AG04450 (cell line): ENCODE measurements around the gene SLC27A5. TPM values are rescaled to one million over a fixed set of nuclear protein-coding genes. Genes with fewer than 3 reads are reported as not detected.

Source experiments
- CTCF ChIA-PET: fragments of 300-600, 350-600 bp; formaldehyde crosslinking; extraction: SDS; loops from one replicate; lab custom pipeline; 2022; ENCODE audit warnings: antibody characterized with exemption, inconsistent platforms; lab: Charles Lee
- POLR2A ChIA-PET: fragments of 350-600 bp; formaldehyde crosslinking; extraction: SDS; loops from one replicate; lab custom pipeline; 2021; ENCODE audit warnings: antibody characterized with exemption, inconsistent platforms; lab: Yijun Ruan, JAX
- DNase-seq: peaks from one replicate; pipeline ENCODE4 v3.0.0-alpha.2; 2011; ENCODE audit warnings: low read depth, low spot score
- H3K27ac ChIP-seq: one replicate; pipeline ENCODE4 v1.5.1; 2012; ENCODE audit warnings: low read depth, low read length, control low read depth
- H3K27me3 ChIP-seq: one replicate; pipeline ENCODE4 v1.6.0; 2012; ENCODE audit warnings: low read length; ENCODE audit not compliant: control insufficient read depth, insufficient read depth
- H3K4me3 ChIP-seq: 2 replicates; pipeline ENCODE4 v1.5.1; 2011; ENCODE audit warnings: mild to moderate bottlenecking, low read depth, low read length, control low read depth
- H3K9me3 ChIP-seq: 2 replicates; pipeline ENCODE4 v1.5.1; 2012; ENCODE audit warnings: low read length; ENCODE audit not compliant: control insufficient read depth, insufficient read depth
- CTCF ChIP-seq: IDR thresholded peaks from 2 replicates; pipeline ENCODE4 v1.5.1; 2011; ENCODE audit warnings: low read depth, low read length, control low read depth, inconsistent platforms
- polyA plus RNA-seq: library from polyadenylated mRNA; depleted of rRNA; stranded (reverse); fragments of >200 nt; gene quantifications from 2 replicates; pipeline ENCODE4 v1.2.3, GENCODE V29; 2011

The SLC27A5 gene
- polyA plus RNA-seq, 1 experiment: 7.4 TPM

GRCh38 chr19:58499021-58499927 lies 12.5 kb downstream of the SLC27A5 start:
- Histone ChIP-seq H3K27me3 (no peaks in the 10 kb centered on the region), H3K27ac (peak overlapping the region; percentile 70), H3K9me3 (peaks cover 9% of the 10 kb centered on the region), H3K4me3 (peak overlapping the region; percentile 70)
- CTCF ChIA-PET: interaction anchor here (0.5 to 2.0 kb wide), 3 partner anchors 15 to 24 kb away, joined by 3 to 14 read pairs (median 5); partner anchors contain the start of gene ZBTB45
- peak; percentile 50; the same call in 1 of the 2 replicates for TF ChIP-seq CTCF
- peak; percentile 96 for DNase-seq
- POLR2A ChIA-PET: interaction anchor here (0.6 to 1.5 kb wide), 4 partner anchors 20 to 33 kb away, joined by 3 to 6 read pairs (median 4); partner anchors contain the start of genes ZBTB45 and ZNF446

- no peak for DNase-seq
- H3K27me3 ChIP-seq: no peaks in the 10 kb centered on the region
- H3K9me3 ChIP-seq: peaks cover 9% of the 10 kb centered on the region
- H3K27ac ChIP-seq: no peak overlapping the region
- POLR2A ChIA-PET: no interaction called here
- CTCF ChIA-PET: interaction anchor here (2.0 kb wide), 1 partner anchor 21 kb away, joined by 14 read pairs; the partner anchor contains the start of gene ZBTB45
- TF ChIP-seq CTCF: no peak
- peak overlapping the region; percentile 62 for H3K4me3 ChIP-seq
Observed at GRCh38 chr19:58498316-58499020, 13.3 kb downstream of the SLC27A5 start.

- no peak overlapping the region for H3K4me3 ChIP-seq
- no peak overlapping the region for H3K27ac ChIP-seq
- H3K27me3 ChIP-seq: no peaks in the 10 kb centered on the region
- TF ChIP-seq CTCF: no peak
- ChIA-PET POLR2A (no interaction called here), CTCF (no interaction called here)
- peaks cover 9% of the 10 kb centered on the region for H3K9me3 ChIP-seq
- no peak for DNase-seq
Observed at GRCh38 chr19:58497634-58498170, 14.1 kb downstream of the SLC27A5 start.

- H3K4me3 ChIP-seq: no peak overlapping the region
- DNase-seq: no peak
- no peak overlapping the region for H3K27ac ChIP-seq
- H3K9me3 ChIP-seq: no peaks in the 10 kb centered on the region
- POLR2A ChIA-PET: no interaction called here
- CTCF ChIA-PET: no interaction called here
- H3K27me3 ChIP-seq: no peaks in the 10 kb centered on the region
- TF ChIP-seq CTCF: no peak
Observed at GRCh38 chr19:58492265-58492664, 19.5 kb downstream of the SLC27A5 start.
